Parathyroid adenoma (tissue), 2 donors: ENCODE results near the gene NLK.

ENCODE experiments used
- H2AFZ ChIP-seq: fragments of 300-600 bp; sonication (generic); one replicate; pipeline ENCODE4 v1.7.0; 2017; ENCODE audit warnings: antibody characterized with exemption, mild to moderate bottlenecking
- H3K27ac ChIP-seq: fragments of 300-600 bp; sonication (generic); one replicate; pipeline ENCODE4 v1.7.0; 2017
- H3K27me3 ChIP-seq: fragments of 300-600 bp; sonication (generic); one replicate; pipeline ENCODE4 v1.7.0; 2017; ENCODE audit warnings: low read length; ENCODE audit not compliant: control insufficient read depth, insufficient read depth
- H3K36me3 ChIP-seq: fragments of 300-600 bp; sonication (generic); one replicate; pipeline ENCODE4 v1.7.0; 2017; ENCODE audit warnings: low read length; ENCODE audit not compliant: control insufficient read depth, insufficient read depth
- H3K4me1 ChIP-seq: fragments of 300-600 bp; sonication (generic); one replicate; pipeline ENCODE4 v1.7.0; 2017; ENCODE audit warnings: control low read depth
- H3K4me2 ChIP-seq: fragments of 300-600 bp; sonication (generic); one replicate; pipeline ENCODE4 v1.7.0; 2017; ENCODE audit warnings: low read length
- H3K4me3 ChIP-seq: fragments of 300-600 bp; sonication (generic); one replicate; pipeline ENCODE4 v1.7.0; 2017; ENCODE audit warnings: low read depth, low read length
- H3K79me2 ChIP-seq: fragments of 300-600 bp; sonication (generic); one replicate; pipeline ENCODE4 v1.7.0; 2017; ENCODE audit warnings: control low read depth
- H3K9ac ChIP-seq: fragments of 300-600 bp; sonication (generic); one replicate; pipeline ENCODE4 v1.7.0; 2017; ENCODE audit warnings: mild to moderate bottlenecking
- H3K9me3 ChIP-seq: fragments of 300-600 bp; sonication (generic); one replicate; pipeline ENCODE4 v1.7.0; 2017; ENCODE audit warnings: low read length; ENCODE audit not compliant: control insufficient read depth
- CTCF ChIP-seq: fragments of 300-600 bp; sonication (generic); IDR thresholded peaks from one replicate; pipeline ENCODE4 v1.7.0; 2017; ENCODE audit warnings: antibody characterized with exemption, mild to moderate bottlenecking
- donor health status: primary hyperparathyroidism.

Gene NLK

DNA sequence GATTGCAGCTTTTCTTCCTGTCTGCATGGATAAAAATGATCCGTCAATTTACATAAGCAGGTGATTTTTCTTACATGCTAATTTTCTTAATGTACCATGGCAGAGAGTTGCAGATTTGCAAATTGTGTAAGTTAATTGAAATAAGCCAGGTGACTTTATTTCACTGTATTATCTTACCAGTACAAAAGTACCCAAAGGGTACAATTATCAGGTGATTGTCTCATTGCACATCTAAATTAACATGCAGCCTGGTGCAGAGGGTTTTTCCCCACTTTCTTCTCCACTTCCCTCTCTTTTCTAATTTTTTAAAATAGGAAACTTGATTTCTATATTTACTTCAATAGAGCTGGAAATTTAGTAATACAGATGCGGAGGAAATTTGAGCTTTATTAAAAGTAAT is 11.2 kb downstream of the NLK start:
- Histone ChIP-seq H3K9me3 (no peaks in the 10 kb centered on the region), H3K27me3 (no peaks in the 10 kb centered on the region), H3K79me2 (peaks cover 24% of the 10 kb centered on the region), H3K27ac (no peak overlapping the region), H3K4me1 (peaks cover 24% of the 10 kb centered on the region), H3K4me3 (no peak overlapping the region), H2AFZ (no peak overlapping the region), H3K4me2 (no peak overlapping the region), H3K36me3 (no peaks in the 10 kb centered on the region), H3K9ac (no peak overlapping the region)
- TF ChIP-seq CTCF, result no peak

DNA sequence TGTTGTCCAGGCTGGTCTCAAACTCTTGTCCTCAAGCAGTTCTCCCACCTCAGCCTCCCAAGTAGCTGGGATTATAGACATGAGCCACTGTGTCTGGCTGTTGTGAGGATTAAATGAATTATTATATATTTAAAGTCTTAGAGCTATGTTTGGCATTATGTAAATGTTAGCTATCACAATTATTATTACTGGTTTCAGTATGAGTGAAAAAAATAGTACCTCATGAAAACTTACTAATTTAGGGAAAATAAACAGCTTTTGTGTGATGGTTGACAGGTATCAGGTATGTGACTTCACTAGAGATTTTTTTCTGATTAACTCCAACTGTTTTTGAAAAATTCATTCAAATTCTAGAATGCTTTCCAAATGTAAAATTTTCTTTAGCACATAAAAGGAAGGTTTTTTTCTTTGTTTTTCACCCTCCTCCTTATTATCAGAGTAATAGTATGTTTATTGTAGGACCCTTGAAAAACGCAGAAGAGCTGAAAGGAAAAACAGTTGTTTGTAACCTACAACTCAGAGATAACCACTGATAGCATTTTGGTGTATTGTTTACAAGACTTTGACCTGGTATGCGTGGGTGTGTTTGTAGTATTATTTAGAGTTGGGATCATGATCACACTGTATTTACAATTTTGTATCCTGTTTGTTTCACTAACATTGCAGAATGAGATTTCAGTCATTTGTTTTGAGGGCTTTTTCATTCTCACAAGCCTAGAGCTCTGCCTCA is 13.2 kb downstream of the NLK start:
- Histone ChIP-seq H2AFZ (no peak overlapping the region), H3K9me3 (no peaks in the 10 kb centered on the region), H3K27ac (no peak overlapping the region), H3K79me2 (peaks cover 16% of the 10 kb centered on the region), H3K36me3 (no peaks in the 10 kb centered on the region), H3K4me2 (no peak overlapping the region), H3K4me1 (peaks cover 24% of the 10 kb centered on the region), H3K27me3 (no peaks in the 10 kb centered on the region), H3K4me3 (no peak overlapping the region), H3K9ac (no peak overlapping the region)
- TF ChIP-seq CTCF, result no peak

- Histone ChIP-seq H2AFZ (no peak overlapping the region), H3K9ac (no peak overlapping the region), H3K9me3 (no peaks in the 10 kb centered on the region), H3K27ac (no peak overlapping the region), H3K4me2 (no peak overlapping the region), H3K27me3 (no peaks in the 10 kb centered on the region), H3K4me1 (peaks cover 24% of the 10 kb centered on the region), H3K4me3 (no peak overlapping the region), H3K36me3 (no peaks in the 10 kb centered on the region), H3K79me2 (peaks cover 16% of the 10 kb centered on the region)
- TF ChIP-seq CTCF, result no peak
These were observed 13.8 kb downstream of the NLK start for GRCh38 chr17:28056276-28056620.

GRCh38 chr17:28057731-28058246 is 15.3 kb downstream of the NLK start:
- no peak overlapping the region for H3K9ac ChIP-seq
- no peaks in the 10 kb centered on the region for H3K9me3 ChIP-seq
- H3K4me2 ChIP-seq, result no peak overlapping the region
- H3K4me3 ChIP-seq, result no peak overlapping the region
- H3K27ac ChIP-seq, result no peak overlapping the region
- H2AFZ ChIP-seq, result no peak overlapping the region
- H3K4me1 ChIP-seq, result peaks cover 24% of the 10 kb centered on the region
- TF ChIP-seq CTCF, result no peak
- peaks cover 23% of the 10 kb centered on the region for H3K79me2 ChIP-seq
- H3K36me3 ChIP-seq, result no peaks in the 10 kb centered on the region
- H3K27me3 ChIP-seq, result no peaks in the 10 kb centered on the region

- no peak overlapping the region for H3K27ac ChIP-seq
- H3K36me3 ChIP-seq, result no peaks in the 10 kb centered on the region
- no peak overlapping the region for H3K4me3 ChIP-seq
- TF ChIP-seq CTCF, result no peak
- H3K4me1 ChIP-seq, result peaks cover 15% of the 10 kb centered on the region
- H3K4me2 ChIP-seq, result no peak overlapping the region
- no peak overlapping the region for H2AFZ ChIP-seq
- peaks cover 29% of the 10 kb centered on the region for H3K79me2 ChIP-seq
- no peaks in the 10 kb centered on the region for H3K9me3 ChIP-seq
- no peaks in the 10 kb centered on the region for H3K27me3 ChIP-seq
- H3K9ac ChIP-seq, result no peak overlapping the region
These were observed 17.2 kb downstream of the NLK start for GRCh38 chr17:28059675-28060074.
